ENCODE data around the gene KLK14.

The KLK14 gene

GRCh38 chr19:51090471-51090870 is 7.8 kb upstream of the KLK14 start:
- H3K4me3 ChIP-seq (ENCODE audit: low read depth, low read length) = no peak overlapping the region
- DNase-seq (ENCODE audit: low read depth) = no peak
- TF ChIP-seq, protein P1, sequence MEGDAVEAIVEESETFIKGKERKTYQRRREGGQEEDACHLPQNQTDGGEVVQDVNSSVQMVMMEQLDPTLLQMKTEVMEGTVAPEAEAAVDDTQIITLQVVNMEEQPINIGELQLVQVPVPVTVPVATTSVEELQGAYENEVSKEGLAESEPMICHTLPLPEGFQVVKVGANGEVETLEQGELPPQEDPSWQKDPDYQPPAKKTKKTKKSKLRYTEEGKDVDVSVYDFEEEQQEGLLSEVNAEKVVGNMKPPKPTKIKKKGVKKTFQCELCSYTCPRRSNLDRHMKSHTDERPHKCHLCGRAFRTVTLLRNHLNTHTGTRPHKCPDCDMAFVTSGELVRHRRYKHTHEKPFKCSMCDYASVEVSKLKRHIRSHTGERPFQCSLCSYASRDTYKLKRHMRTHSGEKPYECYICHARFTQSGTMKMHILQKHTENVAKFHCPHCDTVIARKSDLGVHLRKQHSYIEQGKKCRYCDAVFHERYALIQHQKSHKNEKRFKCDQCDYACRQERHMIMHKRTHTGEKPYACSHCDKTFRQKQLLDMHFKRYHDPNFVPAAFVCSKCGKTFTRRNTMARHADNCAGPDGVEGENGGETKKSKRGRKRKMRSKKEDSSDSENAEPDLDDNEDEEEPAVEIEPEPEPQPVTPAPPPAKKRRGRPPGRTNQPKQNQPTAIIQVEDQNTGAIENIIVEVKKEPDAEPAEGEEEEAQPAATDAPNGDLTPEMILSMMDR (IDR thresholded peaks at IDR 0.05; ENCODE audit: control insufficient read depth, extremely low read depth, insufficient read depth) = no peak

- no peak overlapping the region for H3K4me3 ChIP-seq (ENCODE audit: low read depth, low read length)
- no peak for DNase-seq (ENCODE audit: low read depth)
- TF ChIP-seq, protein P1 (IDR thresholded peaks at IDR 0.05; ENCODE audit: control insufficient read depth, extremely low read depth, insufficient read depth) = no peak
Measured at GRCh38 chr19:51089786-51090185, 7.1 kb upstream of the KLK14 start.

- no peak for DNase-seq (ENCODE audit: low read depth)
- TF ChIP-seq, protein P1 (IDR thresholded peaks at IDR 0.05; ENCODE audit: control insufficient read depth, extremely low read depth, insufficient read depth) = no peak
- no peak overlapping the region for H3K4me3 ChIP-seq (ENCODE audit: low read depth, low read length)
Measured at GRCh38 chr19:51086153-51086850, 3.6 kb upstream of the KLK14 start.

GRCh38 chr19:51084505-51084904 is 1.8 kb upstream of the KLK14 start:
- TF ChIP-seq, protein P1 (IDR thresholded peaks at IDR 0.05; ENCODE audit: control insufficient read depth, extremely low read depth, insufficient read depth) = no peak
- H3K4me3 ChIP-seq (ENCODE audit: low read depth, low read length) = no peak overlapping the region
- DNase-seq (ENCODE audit: low read depth) = no peak

DNA sequence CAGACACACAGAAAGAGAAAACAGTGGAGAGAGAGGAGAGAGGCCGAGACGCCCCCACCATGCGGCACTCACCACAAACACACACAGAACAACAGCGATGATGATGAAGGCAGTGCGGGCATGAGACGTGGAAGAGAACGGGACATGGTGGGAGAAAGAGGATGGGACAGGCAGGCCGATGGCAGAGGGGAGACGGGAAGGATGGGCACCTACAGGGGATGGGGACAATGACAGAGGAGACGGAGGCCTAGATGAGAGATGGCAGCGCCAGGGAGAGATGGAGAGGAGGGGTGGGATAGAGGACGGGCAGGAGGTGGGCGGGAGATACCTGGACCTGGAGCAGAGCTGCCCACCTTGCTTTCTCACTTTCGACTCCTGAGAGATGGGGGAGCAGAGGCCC is 1.1 kb upstream of the KLK14 start:
- no peak for DNase-seq (ENCODE audit: low read depth)
- TF ChIP-seq, protein P1 (IDR thresholded peaks at IDR 0.05; ENCODE audit: control insufficient read depth, extremely low read depth, insufficient read depth) = no peak
- no peak overlapping the region for H3K4me3 ChIP-seq (ENCODE audit: low read depth, low read length)

GRCh38 chr19:51083181-51083580 is 494 bp upstream of the KLK14 start:
- no peak overlapping the region for H3K4me3 ChIP-seq (ENCODE audit: low read depth, low read length)
- TF ChIP-seq, protein P1 (IDR thresholded peaks at IDR 0.05; ENCODE audit: control insufficient read depth, extremely low read depth, insufficient read depth) = no peak
- no peak for DNase-seq (ENCODE audit: low read depth)

DNA sequence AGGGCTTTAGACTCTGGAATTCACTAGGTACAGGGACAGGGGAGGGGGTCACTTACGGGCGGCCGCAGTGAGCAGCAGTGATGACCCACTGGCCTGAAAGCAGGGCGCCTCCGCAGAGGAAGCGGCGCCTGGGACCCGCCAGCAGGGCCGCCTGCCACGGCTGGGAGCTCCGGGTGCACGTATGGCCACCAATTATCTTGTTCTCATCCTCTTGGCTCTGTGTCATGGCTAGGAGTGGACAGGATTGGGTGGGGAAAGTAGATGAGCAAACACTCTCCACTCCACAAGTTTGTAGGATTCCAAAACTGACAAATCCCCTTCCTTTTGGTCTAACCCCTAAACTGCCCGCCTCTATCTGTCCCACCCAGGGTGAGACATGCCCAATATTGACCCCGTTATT is 1.2 kb downstream of the KLK14 start:
- H3K4me3 ChIP-seq (ENCODE audit: low read depth, low read length) = no peak overlapping the region
- no peak for DNase-seq (ENCODE audit: low read depth)
- TF ChIP-seq, protein P1 (IDR thresholded peaks at IDR 0.05; ENCODE audit: control insufficient read depth, extremely low read depth, insufficient read depth) = no peak

Measured in LNCaP clone FGC (cell line).